Nephron progenitor cell (in vitro differentiated cells): ENCODE measurements around the gene HES5.

Experiments used
- DNase-seq: peaks from one replicate; pipeline ENCODE4 v3.0.0; 2021
- H3K27ac Mint-ChIP-seq: 2 replicates; pipeline ENCODE4 v1.8.0; 2021; ENCODE audit warnings: mild to moderate bottlenecking, moderate library complexity, mixed read lengths
- H3K27me3 Mint-ChIP-seq: 2 replicates; pipeline ENCODE4 v1.8.0; 2021; ENCODE audit warnings: mild to moderate bottlenecking, low read depth, mixed read lengths; ENCODE audit not compliant: poor library complexity
- H3K36me3 Mint-ChIP-seq: 2 replicates; pipeline ENCODE4 v1.8.0; 2021; ENCODE audit warnings: low read depth, mixed read lengths
- H3K4me1 Mint-ChIP-seq: 2 replicates; pipeline ENCODE4 v1.8.0; 2021; ENCODE audit warnings: mixed read lengths
- H3K4me3 Mint-ChIP-seq: 2 replicates; pipeline ENCODE4 v1.8.0; 2021; ENCODE audit warnings: mild to moderate bottlenecking, moderate library complexity, mixed read lengths
- H3K9me3 Mint-ChIP-seq: 2 replicates; pipeline ENCODE4 v1.8.0; 2021; ENCODE audit warnings: mild to moderate bottlenecking, moderate library complexity, mixed read lengths
- TF ChIP-seq, protein P1 (sequence below): fragments of 200-600 bp; sonication (generic); IDR thresholded peaks from 2 replicates; pipeline ENCODE4 v1.5.0; 2021; ENCODE audit warnings: antibody characterized with exemption

The HES5 gene

DNA sequence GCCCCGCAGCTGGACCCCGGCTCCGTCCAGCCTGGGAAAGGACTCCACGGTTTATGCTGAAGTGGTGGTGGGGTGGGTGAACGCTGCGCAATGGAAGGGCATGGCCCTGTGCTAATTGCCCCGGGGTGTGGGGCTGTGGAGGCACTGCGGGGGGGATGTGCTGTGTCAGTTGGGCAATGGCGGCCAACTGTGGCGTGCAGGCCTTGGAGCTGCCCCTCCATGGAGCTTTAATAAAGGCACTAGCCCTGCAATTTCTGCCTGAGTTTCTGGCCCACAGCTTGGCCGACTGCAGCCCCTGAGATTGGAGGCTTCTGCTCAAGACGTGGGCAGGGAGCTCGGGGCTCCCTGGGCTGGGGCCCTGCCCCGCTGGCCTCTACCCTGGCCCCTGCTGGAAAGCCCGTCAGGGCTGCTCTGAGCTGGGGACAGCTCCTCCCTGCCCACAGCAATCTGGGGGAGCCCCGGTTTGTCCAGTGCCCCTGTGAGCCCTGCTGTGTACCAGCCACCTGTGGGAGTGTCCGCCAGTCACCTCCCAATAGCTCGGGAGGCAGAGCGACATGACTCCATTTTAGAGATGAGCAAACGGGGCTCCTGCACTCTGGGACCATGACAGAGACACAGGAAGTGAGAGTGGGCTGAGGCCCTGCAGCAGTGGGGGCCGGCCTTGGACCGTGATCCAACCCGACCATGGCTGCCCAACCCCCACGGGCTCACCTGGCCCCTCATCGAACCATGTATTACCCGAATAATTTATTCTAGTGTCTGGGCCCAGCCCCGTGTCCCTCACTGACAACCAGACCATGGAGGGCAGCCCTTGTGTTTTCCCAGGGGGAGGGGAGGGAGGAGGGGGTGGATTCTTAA is 17.4 kb upstream of the HES5 start:
- H3K4me3 Mint-ChIP-seq = peak overlapping the region; percentile 71
- TF ChIP-seq, protein P1, sequence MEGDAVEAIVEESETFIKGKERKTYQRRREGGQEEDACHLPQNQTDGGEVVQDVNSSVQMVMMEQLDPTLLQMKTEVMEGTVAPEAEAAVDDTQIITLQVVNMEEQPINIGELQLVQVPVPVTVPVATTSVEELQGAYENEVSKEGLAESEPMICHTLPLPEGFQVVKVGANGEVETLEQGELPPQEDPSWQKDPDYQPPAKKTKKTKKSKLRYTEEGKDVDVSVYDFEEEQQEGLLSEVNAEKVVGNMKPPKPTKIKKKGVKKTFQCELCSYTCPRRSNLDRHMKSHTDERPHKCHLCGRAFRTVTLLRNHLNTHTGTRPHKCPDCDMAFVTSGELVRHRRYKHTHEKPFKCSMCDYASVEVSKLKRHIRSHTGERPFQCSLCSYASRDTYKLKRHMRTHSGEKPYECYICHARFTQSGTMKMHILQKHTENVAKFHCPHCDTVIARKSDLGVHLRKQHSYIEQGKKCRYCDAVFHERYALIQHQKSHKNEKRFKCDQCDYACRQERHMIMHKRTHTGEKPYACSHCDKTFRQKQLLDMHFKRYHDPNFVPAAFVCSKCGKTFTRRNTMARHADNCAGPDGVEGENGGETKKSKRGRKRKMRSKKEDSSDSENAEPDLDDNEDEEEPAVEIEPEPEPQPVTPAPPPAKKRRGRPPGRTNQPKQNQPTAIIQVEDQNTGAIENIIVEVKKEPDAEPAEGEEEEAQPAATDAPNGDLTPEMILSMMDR = no peak
- peaks cover 44% of the 10 kb centered on the region for H3K4me1 Mint-ChIP-seq
- H3K27me3 Mint-ChIP-seq = no peaks in the 10 kb centered on the region
- DNase-seq = no peak
- H3K27ac Mint-ChIP-seq = no peak overlapping the region
- H3K9me3 Mint-ChIP-seq = no peaks in the 10 kb centered on the region
- no peaks in the 10 kb centered on the region for H3K36me3 Mint-ChIP-seq

DNA sequence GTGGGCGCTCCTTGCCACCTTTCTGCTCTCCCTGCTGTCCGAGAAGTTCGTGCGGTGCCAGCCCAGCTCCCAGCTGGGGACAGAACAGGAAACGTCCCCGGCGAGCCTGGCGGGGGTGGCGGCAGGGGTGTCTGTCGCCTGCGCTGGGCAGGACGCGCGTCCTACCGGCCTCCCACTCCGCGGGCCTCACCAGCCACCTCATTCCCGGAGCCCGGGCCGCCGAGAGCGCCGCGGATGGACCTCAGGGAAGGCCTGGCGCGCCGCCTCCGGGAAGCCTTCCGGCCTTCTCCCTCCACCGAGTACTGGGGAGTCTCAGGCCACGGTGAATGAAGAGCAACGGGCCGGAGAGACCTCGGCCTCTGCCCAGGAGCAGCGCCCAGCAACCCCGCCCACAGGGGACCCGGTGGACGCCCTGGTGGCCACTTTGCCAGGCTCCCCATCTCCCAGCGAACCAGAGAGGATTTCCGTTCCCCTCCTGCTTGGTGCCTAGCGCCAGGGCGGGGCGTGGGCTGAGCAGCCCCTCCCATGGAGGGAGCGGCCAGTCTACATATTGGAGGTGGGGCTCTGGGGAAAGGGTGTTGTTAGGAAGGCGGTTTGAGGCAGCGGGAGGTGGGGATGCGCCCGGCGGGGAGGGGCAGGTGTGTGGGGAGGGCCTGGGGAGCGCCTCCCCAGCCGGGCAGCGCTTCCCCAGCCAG is 16.6 kb upstream of the HES5 start:
- TF ChIP-seq, protein P1 = no peak
- Mint-ChIP-seq H3K4me3 (peak overlapping the region; percentile 71), H3K27me3 (no peaks in the 10 kb centered on the region), H3K27ac (no peak overlapping the region), H3K36me3 (no peaks in the 10 kb centered on the region), H3K4me1 (peaks cover 44% of the 10 kb centered on the region), H3K9me3 (no peaks in the 10 kb centered on the region)
- peak; percentile 64 for DNase-seq

DNA sequence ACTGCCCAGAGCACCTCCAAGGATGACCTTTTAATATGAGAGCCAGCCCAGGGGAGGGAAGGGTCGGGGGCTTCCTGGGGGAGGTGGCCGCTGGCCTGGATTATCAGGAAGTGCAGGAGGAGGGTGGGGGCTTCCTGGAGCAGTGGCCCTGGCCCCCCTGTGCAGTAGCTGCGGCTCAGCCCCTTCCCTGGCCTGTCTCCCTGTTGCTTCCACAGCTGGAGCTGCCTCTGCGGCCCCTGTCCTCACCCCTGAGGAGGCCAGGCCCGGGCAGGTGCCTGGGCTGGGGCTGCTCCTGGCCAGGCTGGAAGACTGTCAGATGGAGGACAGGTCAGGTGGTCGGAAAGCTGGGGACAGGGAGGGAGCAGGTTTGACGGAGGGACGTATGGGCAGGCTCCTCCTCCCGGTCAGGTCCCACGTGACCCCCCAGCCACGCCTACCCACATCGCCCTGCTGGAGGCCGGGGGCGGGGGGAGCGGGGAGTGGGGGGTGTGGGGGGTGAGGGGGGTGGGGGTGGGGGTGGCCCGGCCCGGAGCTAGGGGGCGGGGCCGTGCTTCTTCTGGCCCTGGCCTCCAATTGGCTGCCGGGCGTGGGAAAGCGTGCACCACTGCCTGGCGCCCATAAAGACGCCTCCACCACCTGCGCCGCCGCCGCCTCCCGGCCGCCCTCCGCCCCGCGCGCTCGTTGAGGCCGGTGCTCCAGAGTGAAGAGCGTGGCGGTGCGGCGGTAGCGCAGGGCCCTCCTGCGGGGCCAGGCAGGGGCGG is 15.9 kb upstream of the HES5 start:
- Mint-ChIP-seq H3K36me3 (no peaks in the 10 kb centered on the region), H3K27me3 (no peaks in the 10 kb centered on the region), H3K4me3 (no peak overlapping the region), H3K9me3 (no peaks in the 10 kb centered on the region), H3K4me1 (peaks cover 37% of the 10 kb centered on the region), H3K27ac (no peak overlapping the region)
- peak; percentile 93 for DNase-seq
- TF ChIP-seq, protein P1 = no peak

- no peaks in the 10 kb centered on the region for H3K9me3 Mint-ChIP-seq
- H3K36me3 Mint-ChIP-seq = no peaks in the 10 kb centered on the region
- no peak overlapping the region for H3K4me3 Mint-ChIP-seq
- no peak overlapping the region for H3K27ac Mint-ChIP-seq
- no peak for DNase-seq
- no peaks in the 10 kb centered on the region for H3K27me3 Mint-ChIP-seq
- peaks cover 31% of the 10 kb centered on the region for H3K4me1 Mint-ChIP-seq
- TF ChIP-seq, protein P1 = no peak
Measured at GRCh38 chr1:2544875-2545640, 15.0 kb upstream of the HES5 start.

DNA sequence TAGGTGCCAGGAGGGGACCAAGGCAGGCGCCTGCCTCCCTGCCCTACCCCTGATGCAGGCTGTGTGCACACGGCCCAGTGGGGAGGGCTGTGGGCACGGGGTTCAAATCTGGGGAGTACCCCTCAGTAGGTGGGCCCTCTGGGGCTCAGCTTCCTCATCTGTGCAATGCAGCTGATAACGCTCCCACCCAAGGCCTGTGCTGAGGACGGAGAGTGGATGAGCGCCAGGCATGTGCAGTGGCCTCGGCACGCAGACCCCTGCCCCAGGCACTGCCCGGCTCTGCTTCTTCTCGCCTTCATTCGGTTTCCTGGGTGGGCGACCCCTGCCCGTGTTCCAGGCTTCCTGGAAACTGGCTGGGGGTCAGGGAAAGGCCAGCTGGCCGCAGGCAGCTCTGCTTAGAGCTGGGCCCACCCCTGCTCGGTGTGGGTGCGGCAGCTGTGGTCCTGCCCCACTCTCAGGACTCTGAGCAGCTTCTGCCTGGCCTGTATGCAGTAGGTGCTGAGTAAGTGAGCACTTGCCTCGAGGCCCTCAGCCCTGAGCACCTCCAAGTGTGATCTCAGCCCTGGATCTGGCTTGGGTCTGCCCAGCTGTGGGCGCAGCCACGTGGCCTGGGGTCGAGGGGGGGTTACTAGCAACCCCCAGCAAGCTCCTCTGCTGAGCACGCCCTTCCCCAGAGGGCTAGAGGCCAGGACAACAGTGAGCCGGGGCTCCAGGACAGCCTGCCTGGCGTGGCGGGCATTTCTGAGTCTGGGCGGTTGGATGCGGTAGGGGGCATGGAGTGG is 14.2 kb upstream of the HES5 start:
- Mint-ChIP-seq H3K4me3 (no peak overlapping the region), H3K27ac (no peak overlapping the region), H3K27me3 (peaks cover under 1% of the 10 kb centered on the region), H3K4me1 (peaks cover 23% of the 10 kb centered on the region), H3K9me3 (no peaks in the 10 kb centered on the region), H3K36me3 (no peaks in the 10 kb centered on the region)
- TF ChIP-seq, protein P1 = no peak
- no peak for DNase-seq
